ENCODE data around the gene TBR1.

The TBR1 gene

DNA sequence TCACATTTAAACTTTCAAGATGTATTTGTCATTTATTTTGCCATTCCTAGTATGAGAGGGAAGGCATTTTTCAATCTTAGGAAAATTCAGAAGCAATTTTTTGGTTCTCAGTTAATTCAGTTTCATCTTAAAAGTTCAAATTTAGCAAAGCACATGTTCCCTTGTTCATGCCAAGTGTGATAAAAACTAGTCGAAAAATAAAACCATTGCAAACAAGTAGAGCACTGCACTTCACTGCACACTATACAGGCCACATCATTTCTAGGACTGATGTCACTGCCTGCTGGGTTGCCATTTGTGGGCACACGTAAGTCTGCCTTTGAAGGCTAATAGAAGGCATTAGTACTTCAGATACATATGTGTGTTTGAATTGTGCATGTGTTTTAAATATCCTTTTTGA, 14.3 kb downstream of the TBR1 start:
- DNase-seq, result no peak

DNA sequence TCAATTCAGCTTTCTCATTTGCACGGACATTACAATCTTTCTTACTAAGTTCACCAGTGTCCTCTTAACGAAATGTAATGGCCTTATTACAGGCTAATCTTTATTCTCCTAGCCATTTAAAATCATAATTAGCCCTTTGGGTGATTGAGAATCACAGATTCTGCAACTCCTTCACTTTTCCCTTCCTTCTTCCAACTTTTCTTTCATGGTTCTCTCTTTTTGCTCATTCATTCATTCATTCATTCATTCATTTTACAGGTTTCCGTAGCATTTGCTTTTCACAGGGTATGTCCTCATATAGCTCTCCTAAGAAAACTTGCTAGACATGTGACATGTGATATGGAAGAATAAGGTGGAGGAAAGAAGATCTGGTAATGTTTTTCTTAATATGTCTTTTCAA, 16.0 kb downstream of the TBR1 start:
- DNase-seq, result no peak

DNA sequence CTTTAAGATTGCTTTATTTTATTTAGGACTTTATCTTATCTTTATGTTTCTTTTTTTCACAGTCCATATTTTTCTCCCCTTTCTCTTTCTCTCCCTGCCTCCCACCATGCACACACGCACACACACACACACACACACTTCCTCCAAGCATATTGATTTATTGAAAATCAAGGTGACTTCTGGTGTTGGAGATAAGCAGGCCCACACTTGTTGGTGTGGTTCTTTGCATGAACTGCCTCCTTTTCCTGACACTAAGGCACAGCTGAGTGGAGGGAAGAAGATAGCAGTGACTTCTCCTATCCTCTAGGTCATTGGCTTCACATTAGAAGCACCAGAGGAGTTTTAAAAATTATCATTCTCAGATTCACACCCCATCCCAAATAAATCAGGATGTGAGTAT, 18.0 kb downstream of the TBR1 start:
- peak; percentile 86 for DNase-seq

DNA sequence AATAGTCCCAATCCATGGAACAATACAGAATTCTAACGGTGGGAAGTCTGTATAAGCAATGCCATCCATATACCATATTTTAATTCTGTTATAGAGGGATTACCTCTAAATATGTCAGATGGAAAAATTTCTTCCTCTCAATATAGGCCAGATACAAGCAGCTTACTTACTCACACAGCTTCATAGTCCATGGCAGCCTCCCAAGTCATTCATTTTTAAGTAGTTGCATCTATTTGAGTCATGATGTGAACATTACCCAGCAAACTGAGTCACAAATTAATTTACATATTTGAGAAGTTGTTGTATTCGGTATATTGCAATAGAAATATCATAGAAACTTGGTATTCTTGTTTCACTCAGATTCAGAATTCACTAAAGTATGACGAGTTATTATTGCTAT, 20.3 kb downstream of the TBR1 start:
- DNase-seq, result no peak

DNA sequence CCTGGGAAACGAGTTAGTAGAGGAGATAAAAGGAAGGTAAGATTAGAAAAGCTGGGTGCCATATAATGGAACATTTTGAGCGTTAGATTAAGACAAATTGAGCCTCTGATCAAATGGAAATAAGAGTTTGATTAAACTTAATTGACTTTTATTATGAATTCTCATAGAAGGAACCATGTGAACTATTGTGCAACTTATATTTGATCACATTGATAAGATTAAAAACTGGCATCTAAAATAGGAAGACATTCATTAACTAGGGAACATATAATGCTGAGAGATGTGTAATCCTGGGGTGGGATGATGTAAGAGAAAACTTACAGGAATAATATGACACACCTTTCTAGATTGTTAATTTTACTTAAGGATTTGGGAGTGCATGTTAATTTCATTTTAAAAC, 22.5 kb downstream of the TBR1 start:
- no peak for DNase-seq

DNA sequence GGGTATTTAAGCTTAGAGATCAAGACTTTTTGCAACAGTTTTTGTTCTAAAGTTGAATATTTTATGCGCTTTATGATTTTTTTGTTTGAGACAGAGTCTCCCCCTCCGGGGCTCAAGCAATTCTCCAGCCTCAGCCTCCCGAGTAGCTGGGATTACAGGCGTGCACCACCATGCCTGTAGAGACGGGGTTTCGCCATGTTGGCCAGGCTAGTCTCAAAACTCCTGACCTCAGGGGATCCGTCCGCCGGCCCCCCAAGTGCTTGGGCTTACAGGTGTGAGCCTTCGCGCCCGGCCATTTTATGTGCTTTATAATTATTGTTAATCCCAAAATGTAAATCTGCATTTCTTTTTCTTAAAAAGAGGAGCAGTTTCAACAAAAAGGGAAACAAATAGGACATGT, 29.0 kb downstream of the TBR1 start:
- no peak for DNase-seq

GRCh38 chr2:161448431-161448830, 32.3 kb downstream of the TBR1 start:
- no peak for DNase-seq

- no peak for DNase-seq
These were observed 55.5 kb downstream of the TBR1 start for GRCh38 chr2:161471631-161472030.

DNA sequence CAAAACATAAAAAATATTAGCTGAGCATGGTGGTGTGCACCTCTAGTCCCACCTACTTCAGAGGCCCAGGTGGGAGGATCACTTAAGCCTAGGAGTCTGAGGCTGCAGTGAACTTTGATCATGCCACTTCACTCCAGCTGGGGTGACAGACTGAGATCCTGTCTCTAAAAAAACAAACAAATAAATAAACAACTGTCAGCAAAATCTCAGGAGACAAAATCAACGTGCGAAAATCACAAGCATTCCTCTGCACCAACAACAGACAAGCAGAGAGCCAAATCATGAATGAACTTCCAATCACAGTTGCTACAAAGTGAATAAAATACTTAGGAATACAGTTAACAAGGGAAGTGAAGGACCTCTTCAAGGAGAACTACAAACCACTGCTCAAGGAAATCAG, 58.8 kb downstream of the TBR1 start:
- DNase-seq, result no peak

Measured in OCI-M1 (cell line).